ENCODE results near the gene APBB2. TPM values are rescaled to one million over a fixed set of nuclear protein-coding genes. Genes with fewer than 3 reads are reported as not detected.

Gene APBB2
- total and polyA plus RNA-seq, 2 experiments from 2014 or later = 35.8 to 74.8 TPM

DNA sequence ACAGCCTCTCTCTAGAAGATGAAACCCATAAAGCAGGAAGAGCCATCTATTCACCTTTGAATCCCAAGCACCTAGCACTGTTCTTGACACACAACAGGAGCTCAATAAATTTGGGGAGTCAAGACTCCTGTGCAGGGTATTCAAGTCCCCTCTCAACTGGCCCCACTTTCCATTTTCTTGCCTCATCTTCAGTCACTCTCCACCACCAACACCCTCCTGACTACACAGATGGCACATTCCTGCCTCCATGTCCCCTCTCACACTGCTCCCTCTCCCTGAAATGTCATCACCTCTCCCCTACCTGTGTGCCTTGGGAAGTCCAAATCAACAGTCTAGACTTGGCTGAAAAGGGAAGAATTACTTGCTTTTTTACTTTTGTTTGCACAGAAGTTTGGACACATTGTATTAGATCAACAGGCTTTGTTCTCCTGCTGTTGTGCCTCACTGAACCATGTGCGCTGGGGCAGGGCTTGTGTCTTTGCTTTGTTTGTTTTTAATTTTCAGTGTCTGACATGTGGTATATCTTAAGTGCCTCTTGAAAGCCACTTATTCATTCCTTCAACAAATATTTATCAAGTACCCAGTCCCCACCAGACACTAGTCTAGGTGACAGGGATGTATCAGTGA, 85.1 kb downstream of the APBB2 start:
- Histone ChIP-seq H3F3A (replicated peaks; ENCODE audit: low read depth) (no peaks in the 10 kb centered on the region), H4K20me1 (replicated peaks; ENCODE audit: insufficient read depth) (no peaks in the 10 kb centered on the region), H2AFZ (no peak overlapping the region), H3K4me2 (no peak overlapping the region), H3K79me2 (replicated peaks; ENCODE audit: insufficient read depth) (peaks cover 38% of the 10 kb centered on the region), H3K36me3 (ENCODE audit: insufficient read depth) (no peaks in the 10 kb centered on the region), H3K27me3 (ENCODE audit: insufficient read depth) (no peaks in the 10 kb centered on the region), H3K9me2 (ENCODE audit: insufficient read depth) (no peaks in the 10 kb centered on the region), H3K4me3 (no peak overlapping the region), H3K27ac (ENCODE audit: low read depth) (no peak overlapping the region), H3K4me1 (ENCODE audit: insufficient read depth) (peaks cover 28% of the 10 kb centered on the region)
- ATAC-seq = no peak
- Mint-ChIP-seq H3K36me3 (ENCODE audit: low read depth) (no peaks in the 10 kb centered on the region), H3K9me3 (no peaks in the 10 kb centered on the region), H3K27ac (no peak overlapping the region), H3K27me3 (ENCODE audit: insufficient read depth, low read depth, poor library complexity) (no peaks in the 10 kb centered on the region), H3K4me3 (no peak overlapping the region), H3K4me1 (peaks cover 38% of the 10 kb centered on the region)
- TF ChIP-seq EZH2phosphoT487 (IDR thresholded peaks at IDR 0.05; ENCODE audit: unreplicated experiment) = no peak
- TF ChIP-seq STAT1 (IDR thresholded peaks at IDR 0.05; ENCODE audit: unreplicated experiment) = no peak
- no peak for TF ChIP-seq ZNF114 (CRISPR knock-in tag; IDR thresholded peaks at IDR 0.05)
- TF ChIP-seq POLR2AphosphoS5 (IDR thresholded peaks at IDR 0.05; ENCODE audit: low read depth) = no peak
- TF ChIP-seq ZNF331 (CRISPR knock-in tag; IDR thresholded peaks at IDR 0.05; ENCODE audit: low read depth) = no peak
- DNase-seq (ENCODE audit: low spot score) = no peak

GRCh38 chr4:41125558-41126311, 88.6 kb downstream of the APBB2 start:
- DNase-seq (ENCODE audit: low spot score) = no peak
- H3K27ac ChIP-seq (ENCODE audit: low read depth) = peak overlapping the region; percentile 75
- no peaks in the 10 kb centered on the region for H4K20me1 ChIP-seq (replicated peaks; ENCODE audit: insufficient read depth)
- peaks cover 35% of the 10 kb centered on the region for H3K4me1 Mint-ChIP-seq
- H3K79me2 ChIP-seq (replicated peaks; ENCODE audit: insufficient read depth) = peaks cover 19% of the 10 kb centered on the region; the same call in 1 of the 2 replicates
- H3K27ac Mint-ChIP-seq = peak overlapping the region; percentile 43
- H3K36me3 ChIP-seq (ENCODE audit: insufficient read depth) = no peaks in the 10 kb centered on the region
- H2AFZ ChIP-seq = no peak overlapping the region
- no peaks in the 10 kb centered on the region for H3F3A ChIP-seq (replicated peaks; ENCODE audit: low read depth)
- H3K36me3 Mint-ChIP-seq (ENCODE audit: low read depth) = no peaks in the 10 kb centered on the region
- no peak for ATAC-seq
- no peaks in the 10 kb centered on the region for H3K27me3 ChIP-seq (ENCODE audit: insufficient read depth)
- H3K4me3 Mint-ChIP-seq = no peak overlapping the region
- no peaks in the 10 kb centered on the region for H3K9me2 ChIP-seq (ENCODE audit: insufficient read depth)
- peaks cover 8% of the 10 kb centered on the region for H3K4me1 ChIP-seq (ENCODE audit: insufficient read depth)
- no peak overlapping the region for H3K4me3 ChIP-seq
- no peaks in the 10 kb centered on the region for H3K9me3 Mint-ChIP-seq
- no peak for TF ChIP-seq CREB1 (CRISPR knock-in tag; IDR thresholded peaks at IDR 0.05; ENCODE audit: low read depth)
- H3K27me3 Mint-ChIP-seq (ENCODE audit: insufficient read depth, low read depth, poor library complexity) = no peaks in the 10 kb centered on the region
- H3K4me2 ChIP-seq = 0 out of 2 replicates have a peak overlapping the region, but pooled peaks have one; percentile 3

DNA sequence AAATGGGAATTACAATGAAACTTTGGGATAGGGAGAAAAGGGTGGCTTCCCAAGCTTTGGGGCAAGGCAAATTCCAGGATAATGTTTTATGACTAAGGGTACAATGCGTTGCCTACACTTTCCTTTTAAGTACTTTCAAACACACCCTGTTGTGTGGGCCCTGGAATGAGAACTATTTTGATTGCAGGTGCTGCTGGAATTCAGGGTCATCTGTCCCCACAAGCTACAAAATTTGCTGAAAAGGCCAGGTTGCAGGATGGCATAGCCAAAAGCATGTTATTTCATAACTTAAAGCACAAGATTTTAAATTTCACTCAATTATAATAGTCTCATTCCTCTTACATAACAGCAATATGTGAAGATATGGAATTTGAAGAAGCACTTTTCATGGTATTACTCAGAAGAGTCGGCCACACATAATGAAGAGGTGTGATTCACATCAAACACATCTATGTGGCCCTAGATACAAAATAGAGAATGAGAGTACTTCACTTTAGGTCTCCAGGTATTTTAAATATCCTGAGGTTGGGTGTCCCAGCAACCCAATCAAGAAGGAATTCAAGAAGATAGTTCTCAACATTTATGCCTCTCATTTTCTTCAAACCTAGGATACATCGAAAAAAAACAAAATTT, 89.3 kb downstream of the APBB2 start:
- H4K20me1 ChIP-seq (replicated peaks; ENCODE audit: insufficient read depth) = no peaks in the 10 kb centered on the region
- peaks cover 40% of the 10 kb centered on the region for H3K4me1 Mint-ChIP-seq
- TF ChIP-seq ZNF114 (CRISPR knock-in tag; IDR thresholded peaks at IDR 0.05) (no peak), NANOG (IDR thresholded peaks at IDR 0.05; ENCODE audit: borderline replicate concordance) (peak; percentile 71; the same call in 1 of the 2 replicates)
- TF ChIP-seq, protein P1, sequence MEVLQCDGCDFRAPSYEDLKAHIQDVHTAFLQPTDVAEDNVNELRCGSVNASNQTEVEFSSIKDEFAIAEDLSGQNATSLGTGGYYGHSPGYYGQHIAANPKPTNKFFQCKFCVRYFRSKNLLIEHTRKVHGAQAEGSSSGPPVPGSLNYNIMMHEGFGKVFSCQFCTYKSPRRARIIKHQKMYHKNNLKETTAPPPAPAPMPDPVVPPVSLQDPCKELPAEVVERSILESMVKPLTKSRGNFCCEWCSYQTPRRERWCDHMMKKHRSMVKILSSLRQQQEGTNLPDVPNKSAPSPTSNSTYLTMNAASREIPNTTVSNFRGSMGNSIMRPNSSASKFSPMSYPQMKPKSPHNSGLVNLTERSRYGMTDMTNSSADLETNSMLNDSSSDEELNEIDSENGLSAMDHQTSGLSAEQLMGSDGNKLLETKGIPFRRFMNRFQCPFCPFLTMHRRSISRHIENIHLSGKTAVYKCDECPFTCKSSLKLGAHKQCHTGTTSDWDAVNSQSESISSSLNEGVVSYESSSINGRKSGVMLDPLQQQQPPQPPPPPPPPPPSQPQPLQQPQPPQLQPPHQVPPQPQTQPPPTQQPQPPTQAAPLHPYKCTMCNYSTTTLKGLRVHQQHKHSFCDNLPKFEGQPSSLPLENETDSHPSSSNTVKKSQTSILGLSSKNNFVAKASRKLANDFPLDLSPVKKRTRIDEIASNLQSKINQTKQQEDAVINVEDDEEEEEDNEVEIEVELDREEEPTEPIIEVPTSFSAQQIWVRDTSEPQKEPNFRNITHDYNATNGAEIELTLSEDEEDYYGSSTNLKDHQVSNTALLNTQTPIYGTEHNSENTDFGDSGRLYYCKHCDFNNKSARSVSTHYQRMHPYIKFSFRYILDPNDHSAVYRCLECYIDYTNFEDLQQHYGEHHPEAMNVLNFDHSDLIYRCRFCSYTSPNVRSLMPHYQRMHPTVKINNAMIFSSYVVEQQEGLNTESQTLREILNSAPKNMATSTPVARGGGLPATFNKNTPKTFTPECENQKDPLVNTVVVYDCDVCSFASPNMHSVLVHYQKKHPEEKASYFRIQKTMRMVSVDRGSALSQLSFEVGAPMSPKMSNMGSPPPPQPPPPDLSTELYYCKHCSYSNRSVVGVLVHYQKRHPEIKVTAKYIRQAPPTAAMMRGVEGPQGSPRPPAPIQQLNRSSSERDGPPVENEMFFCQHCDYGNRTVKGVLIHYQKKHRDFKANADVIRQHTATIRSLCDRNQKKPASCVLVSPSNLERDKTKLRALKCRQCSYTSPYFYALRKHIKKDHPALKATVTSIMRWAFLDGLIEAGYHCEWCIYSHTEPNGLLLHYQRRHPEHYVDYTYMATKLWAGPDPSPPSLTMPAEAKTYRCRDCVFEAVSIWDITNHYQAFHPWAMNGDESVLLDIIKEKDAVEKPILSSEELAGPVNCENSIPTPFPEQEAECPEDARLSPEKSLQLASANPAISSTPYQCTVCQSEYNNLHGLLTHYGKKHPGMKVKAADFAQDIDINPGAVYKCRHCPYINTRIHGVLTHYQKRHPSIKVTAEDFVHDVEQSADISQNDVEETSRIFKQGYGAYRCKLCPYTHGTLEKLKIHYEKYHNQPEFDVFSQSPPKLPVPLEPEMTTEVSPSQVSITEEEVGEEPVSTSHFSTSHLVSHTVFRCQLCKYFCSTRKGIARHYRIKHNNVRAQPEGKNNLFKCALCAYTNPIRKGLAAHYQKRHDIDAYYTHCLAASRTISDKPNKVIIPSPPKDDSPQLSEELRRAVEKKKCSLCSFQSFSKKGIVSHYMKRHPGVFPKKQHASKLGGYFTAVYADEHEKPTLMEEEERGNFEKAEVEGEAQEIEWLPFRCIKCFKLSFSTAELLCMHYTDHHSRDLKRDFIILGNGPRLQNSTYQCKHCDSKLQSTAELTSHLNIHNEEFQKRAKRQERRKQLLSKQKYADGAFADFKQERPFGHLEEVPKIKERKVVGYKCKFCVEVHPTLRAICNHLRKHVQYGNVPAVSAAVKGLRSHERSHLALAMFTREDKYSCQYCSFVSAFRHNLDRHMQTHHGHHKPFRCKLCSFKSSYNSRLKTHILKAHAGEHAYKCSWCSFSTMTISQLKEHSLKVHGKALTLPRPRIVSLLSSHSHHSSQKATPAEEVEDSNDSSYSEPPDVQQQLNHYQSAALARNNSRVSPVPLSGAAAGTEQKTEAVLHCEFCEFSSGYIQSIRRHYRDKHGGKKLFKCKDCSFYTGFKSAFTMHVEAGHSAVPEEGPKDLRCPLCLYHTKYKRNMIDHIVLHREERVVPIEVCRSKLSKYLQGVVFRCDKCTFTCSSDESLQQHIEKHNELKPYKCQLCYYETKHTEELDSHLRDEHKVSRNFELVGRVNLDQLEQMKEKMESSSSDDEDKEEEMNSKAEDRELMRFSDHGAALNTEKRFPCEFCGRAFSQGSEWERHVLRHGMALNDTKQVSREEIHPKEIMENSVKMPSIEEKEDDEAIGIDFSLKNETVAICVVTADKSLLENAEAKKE (CRISPR knock-in tag; IDR thresholded peaks at IDR 0.05) = peak; percentile 48; the same call in 1 of the 2 replicates
- H3K9me3 Mint-ChIP-seq = no peaks in the 10 kb centered on the region
- H3K4me3 Mint-ChIP-seq = no peak overlapping the region
- no peaks in the 10 kb centered on the region for H3K27me3 ChIP-seq (ENCODE audit: insufficient read depth)
- H2AFZ ChIP-seq = no peak overlapping the region
- H3K36me3 ChIP-seq (ENCODE audit: insufficient read depth) = no peaks in the 10 kb centered on the region
- peak overlapping the region; percentile 3; the same call in 1 of the 2 replicates for H3K4me2 ChIP-seq
- peak overlapping the region; percentile 81 for H3K27ac ChIP-seq (ENCODE audit: low read depth)
- peak; percentile 77 for DNase-seq (ENCODE audit: low spot score)
- no peak overlapping the region for H3K4me3 ChIP-seq
- H3F3A ChIP-seq (replicated peaks; ENCODE audit: low read depth) = no peaks in the 10 kb centered on the region
- peak overlapping the region; percentile 43 for H3K27ac Mint-ChIP-seq
- no peaks in the 10 kb centered on the region for H3K36me3 Mint-ChIP-seq (ENCODE audit: low read depth)
- H3K27me3 Mint-ChIP-seq (ENCODE audit: insufficient read depth, low read depth, poor library complexity) = no peaks in the 10 kb centered on the region
- peaks cover 16% of the 10 kb centered on the region; the same call in 1 of the 2 replicates for H3K79me2 ChIP-seq (replicated peaks; ENCODE audit: insufficient read depth)
- no peaks in the 10 kb centered on the region for H3K9me2 ChIP-seq (ENCODE audit: insufficient read depth)
- H3K4me1 ChIP-seq (ENCODE audit: insufficient read depth) = peaks cover 8% of the 10 kb centered on the region
- peak; percentile 48 for ATAC-seq
